ENCODE results near the gene PADI2. TPM values are rescaled to one million over a fixed set of nuclear protein-coding genes. Genes with fewer than 3 reads are reported as not detected.

PADI2 gene
- total and polyA plus RNA-seq, 8 donors = 0.31 to 86.0 (median 1.3) TPM; not detected in 1

DNA sequence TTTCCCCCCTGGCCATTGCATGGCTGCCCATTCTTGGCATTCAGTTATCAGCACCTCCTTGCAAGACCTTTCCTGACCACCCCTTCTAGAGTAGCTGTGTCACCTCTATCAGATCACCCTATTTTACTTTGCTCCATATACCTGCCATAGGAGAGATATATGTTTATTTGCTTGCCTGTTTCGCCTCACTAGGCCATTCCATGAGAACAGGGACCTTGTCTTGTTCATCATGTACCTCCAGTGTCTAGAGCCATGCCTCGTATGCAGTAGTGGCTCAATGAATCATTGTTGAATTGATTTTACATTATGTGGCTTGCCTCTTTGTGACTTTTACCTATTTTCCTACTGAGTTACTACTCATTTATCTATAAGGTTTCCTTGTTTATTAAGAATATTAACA, 26.4 kb upstream of the PADI2 start:
- H3K4me1 ChIP-seq = peaks cover 0 to 4% (median 0%) of the 10 kb centered on the region in 4 donors
- no peak overlapping the region for H3K4me3 ChIP-seq
- no peak for TF ChIP-seq POLR2A (IDR thresholded peaks at IDR 0.05)
- TF ChIP-seq, protein P1, sequence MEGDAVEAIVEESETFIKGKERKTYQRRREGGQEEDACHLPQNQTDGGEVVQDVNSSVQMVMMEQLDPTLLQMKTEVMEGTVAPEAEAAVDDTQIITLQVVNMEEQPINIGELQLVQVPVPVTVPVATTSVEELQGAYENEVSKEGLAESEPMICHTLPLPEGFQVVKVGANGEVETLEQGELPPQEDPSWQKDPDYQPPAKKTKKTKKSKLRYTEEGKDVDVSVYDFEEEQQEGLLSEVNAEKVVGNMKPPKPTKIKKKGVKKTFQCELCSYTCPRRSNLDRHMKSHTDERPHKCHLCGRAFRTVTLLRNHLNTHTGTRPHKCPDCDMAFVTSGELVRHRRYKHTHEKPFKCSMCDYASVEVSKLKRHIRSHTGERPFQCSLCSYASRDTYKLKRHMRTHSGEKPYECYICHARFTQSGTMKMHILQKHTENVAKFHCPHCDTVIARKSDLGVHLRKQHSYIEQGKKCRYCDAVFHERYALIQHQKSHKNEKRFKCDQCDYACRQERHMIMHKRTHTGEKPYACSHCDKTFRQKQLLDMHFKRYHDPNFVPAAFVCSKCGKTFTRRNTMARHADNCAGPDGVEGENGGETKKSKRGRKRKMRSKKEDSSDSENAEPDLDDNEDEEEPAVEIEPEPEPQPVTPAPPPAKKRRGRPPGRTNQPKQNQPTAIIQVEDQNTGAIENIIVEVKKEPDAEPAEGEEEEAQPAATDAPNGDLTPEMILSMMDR (IDR thresholded peaks at IDR 0.05) = no peak
- no peaks in the 10 kb centered on the region for H3K9me3 ChIP-seq
- intact Hi-C loops (cut with DNase I; ENCODE audit: low total_unique reads) = no loop called here
- 68 to 75% (median 70%) methylated on average over 2 of the region's 2 CpGs for WGBS, 5 donors
- H3K27me3 ChIP-seq = peaks cover 0 to 40% (median 18%) of the 10 kb centered on the region in 3 donors
- DNase-seq = no peak
- H3K27ac ChIP-seq = no peak overlapping the region
- no peaks in the 10 kb centered on the region for H3K36me3 ChIP-seq

DNA sequence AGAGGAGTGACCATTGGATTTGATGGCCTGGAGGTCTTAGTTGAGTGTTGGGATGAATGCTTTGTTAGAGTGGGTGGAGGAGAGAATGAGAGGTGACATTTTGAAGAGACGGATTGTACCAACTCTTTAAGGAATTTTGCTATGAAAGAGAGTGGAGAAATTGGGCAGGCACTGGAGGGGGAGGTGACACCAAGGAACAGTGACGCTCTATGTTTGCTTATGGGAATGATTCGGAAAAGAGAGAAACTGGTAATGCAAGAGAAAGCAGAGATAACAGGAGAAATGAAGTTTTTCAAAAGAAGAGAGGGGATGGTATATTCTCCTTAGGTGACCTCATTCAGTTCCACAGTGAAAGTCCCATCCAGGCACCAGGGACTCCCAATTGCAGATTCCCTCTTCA, 24.5 kb upstream of the PADI2 start:
- intact Hi-C loops (cut with DNase I; ENCODE audit: low total_unique reads) = no loop called here
- Histone ChIP-seq H3K4me1 (no peaks in the 10 kb centered on the region), H3K4me3 (no peak overlapping the region), H3K36me3 (no peaks in the 10 kb centered on the region), H3K27ac (no peak overlapping the region), H3K27me3 (peaks cover 0 to 21% (median 7%) of the 10 kb centered on the region in 3 donors), H3K9me3 (no peaks in the 10 kb centered on the region)
- no peak for DNase-seq
- TF ChIP-seq EP300 (IDR thresholded peaks at IDR 0.05) = no peak
- no peak for TF ChIP-seq POLR2A (IDR thresholded peaks at IDR 0.05)
- no peak for TF ChIP-seq POLR2AphosphoS5 (IDR thresholded peaks at IDR 0.05)
- TF ChIP-seq, protein P1 (IDR thresholded peaks at IDR 0.05) = no peak
- 62 to 78% (median 69%) methylated on average over 3 of the region's 3 CpGs for WGBS, 5 donors

DNA sequence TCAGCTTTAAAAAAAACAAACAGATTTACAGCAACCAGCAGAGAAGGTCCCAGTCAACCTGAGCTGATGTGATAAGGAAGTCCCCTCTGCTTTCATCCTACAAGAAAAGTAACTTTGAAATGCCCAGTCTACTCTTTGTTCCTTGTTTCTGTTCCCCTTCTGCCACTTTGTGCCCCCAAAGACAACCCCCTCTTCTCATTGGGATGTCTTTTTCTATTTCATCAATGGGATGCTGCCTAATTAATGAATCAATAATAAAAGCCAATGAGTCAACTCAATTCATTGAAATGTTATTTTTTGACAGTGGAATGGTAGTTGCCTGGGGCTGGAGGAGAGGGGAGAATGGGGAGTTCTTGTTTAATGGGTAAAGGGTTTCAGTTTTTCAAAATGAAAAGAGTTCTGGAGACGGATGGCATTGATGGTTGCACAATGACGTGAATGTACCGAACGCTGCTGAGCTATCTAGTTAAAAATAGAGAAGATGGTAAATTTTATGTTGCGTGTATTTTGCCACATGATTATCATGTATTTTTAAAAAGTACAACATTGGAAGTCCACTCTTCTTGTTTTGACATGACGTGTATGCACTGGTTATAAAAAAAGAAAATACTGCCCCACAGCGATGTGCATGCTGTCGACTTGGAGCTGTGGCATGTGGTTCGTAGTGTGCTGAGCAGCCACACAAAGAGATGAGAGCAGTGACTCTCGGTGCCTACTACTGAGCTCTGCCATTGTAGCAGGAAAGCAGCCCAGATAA, 22.4 kb upstream of the PADI2 start:
- Histone ChIP-seq H3K36me3 (no peaks in the 10 kb centered on the region), H3K27me3 (peaks cover 0 to 18% (median 0%) of the 10 kb centered on the region in 3 donors), H3K4me1 (no peaks in the 10 kb centered on the region), H3K4me3 (no peak overlapping the region), H3K27ac (no peak overlapping the region), H3K9me3 (no peaks in the 10 kb centered on the region)
- WGBS, 5 donors = 79 to 85% (median 83%) methylated on average over 10 of the region's 10 CpGs
- TF ChIP-seq, protein P1 (IDR thresholded peaks at IDR 0.05) = no peak
- TF ChIP-seq POLR2AphosphoS5 (IDR thresholded peaks at IDR 0.05) (no peak), POLR2A (IDR thresholded peaks at IDR 0.05) (no peak), EP300 (IDR thresholded peaks at IDR 0.05) (no peak)
- no peak for DNase-seq
- intact Hi-C loops (cut with DNase I; ENCODE audit: low total_unique reads) = no loop called here

DNA sequence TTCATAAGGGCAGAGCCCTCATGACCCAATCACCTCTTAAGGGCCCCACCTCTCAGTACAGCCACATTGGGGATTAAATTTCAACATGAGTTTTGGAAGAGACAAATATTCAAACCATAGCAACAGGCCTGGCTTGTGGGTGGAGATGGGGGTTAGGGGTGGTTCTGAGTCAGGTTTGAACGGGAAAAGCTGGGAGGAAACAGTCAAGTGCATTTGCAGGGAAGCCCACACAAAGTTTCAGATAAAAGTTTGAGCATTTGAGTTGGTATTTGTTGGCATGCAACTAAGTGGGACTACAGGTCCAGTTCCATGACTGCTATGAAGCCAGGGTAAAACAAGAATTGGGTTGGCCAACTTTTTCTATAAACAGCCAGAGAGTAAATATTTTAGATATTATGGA, 21.0 kb upstream of the PADI2 start:
- 5 to 29% (median 17%) methylated on average over 1 of the region's 1 CpG for WGBS, 5 donors
- H3K4me1 ChIP-seq = no peaks in the 10 kb centered on the region
- TF ChIP-seq POLR2A (IDR thresholded peaks at IDR 0.05) = no peak
- TF ChIP-seq, protein P1 (IDR thresholded peaks at IDR 0.05) = no peak
- TF ChIP-seq POLR2AphosphoS5 (IDR thresholded peaks at IDR 0.05) = no peak
- TF ChIP-seq EP300 (IDR thresholded peaks at IDR 0.05) = no peak
- no peak for DNase-seq
- peaks cover 0 to 3% (median 0%) of the 10 kb centered on the region in 4 donors for H3K9me3 ChIP-seq
- no peak overlapping the region for H3K27ac ChIP-seq
- H3K4me3 ChIP-seq = no peak overlapping the region
- H3K27me3 ChIP-seq = peaks cover 0 to 32% (median 0%) of the 10 kb centered on the region in 3 donors
- no peaks in the 10 kb centered on the region for H3K36me3 ChIP-seq
- intact Hi-C loops (cut with DNase I; ENCODE audit: low total_unique reads) = no loop called here

Data from stomach (tissue), 9 donors.